Thymus (tissue), 11 donors: ENCODE measurements around the gene ATP1A2. TPM values are rescaled to one million over a fixed set of nuclear protein-coding genes. Genes with fewer than 3 reads are reported as not detected.

Source experiments
- DNase-seq, 9 donors: peaks; one replicate each; pipeline ENCODE4 v3.0.0-alpha.2; 2013; ENCODE audit warnings: low spot score in 9 of 9, low read depth in 6 of 9, missing footprints in 1 of 9
- H3K27ac ChIP-seq, 2 donors: one replicate each; pipeline ENCODE4 v1.5.1; 2013; ENCODE audit warnings: control low read depth in 1 of 2, low read depth in 1 of 2, low read length in 1 of 2, mild to moderate bottlenecking in 1 of 2, moderate library complexity in 1 of 2
- H3K27me3 ChIP-seq, 2 donors: one replicate each; pipeline ENCODE4 v1.5.1; 2013; ENCODE audit warnings: low read length in 1 of 2; ENCODE audit not compliant: control insufficient read depth in 2 of 2, insufficient read depth in 1 of 2
- H3K36me3 ChIP-seq, 2 donors: one replicate each; pipeline ENCODE4 v1.5.1; 2013; ENCODE audit warnings: low read length in 1 of 2, mild to moderate bottlenecking in 1 of 2, moderate library complexity in 1 of 2; ENCODE audit not compliant: control insufficient read depth in 2 of 2, insufficient read depth in 2 of 2
- H3K4me1 ChIP-seq, 2 donors: one replicate each; pipeline ENCODE4 v1.5.1; 2013; ENCODE audit warnings: low read length in 2 of 2; ENCODE audit not compliant: control insufficient read depth in 2 of 2, insufficient read depth in 2 of 2
- H3K4me3 ChIP-seq, 2 donors: one replicate each; pipeline ENCODE4 v1.5.1; 2013; ENCODE audit warnings: low read length in 2 of 2, control low read depth in 1 of 2, mild to moderate bottlenecking in 1 of 2
- H3K9me3 ChIP-seq, 2 donors: one replicate each; pipeline ENCODE4 v1.5.1; 2013; ENCODE audit warnings: low read length in 1 of 2, mild to moderate bottlenecking in 1 of 2; ENCODE audit not compliant: control insufficient read depth in 2 of 2, insufficient read depth in 1 of 2
- WGBS: extraction: QIAGEN DNeasy Blood & Tissue Kit; methylation state at CpG from one replicate; pipeline ENCODE4 v1.1.7; 2013; 5-methylcytosine and 5-hydroxymethylcytosine counted together
- polyA plus RNA-seq: library from polyadenylated mRNA; stranded (reverse); fragments of 200-250 nt; gene quantifications from one replicate; pipeline ENCODE4 v1.2.3, GENCODE V29; 2013
- total RNA-seq: library from RNA; stranded (reverse); fragments of 120-200 nt; gene quantifications from one replicate; pipeline ENCODE4 v1.2.4, GENCODE V29; 2013
- donor health status: healthy.

The ATP1A2 gene
- total and polyA plus RNA-seq, 2 donors: 0.38 to 1.3 TPM

GRCh38 chr1:160168016-160168415 lies 52.5 kb downstream of the ATP1A2 start:
- H3K36me3 ChIP-seq: no peaks in the 10 kb centered on the region
- WGBS: 88% methylated on average over 5 of the region's 5 CpGs
- no peak overlapping the region for H3K4me3 ChIP-seq
- peaks cover 0 to 2% of the 10 kb centered on the region in 2 donors for H3K27me3 ChIP-seq
- no peak overlapping the region for H3K27ac ChIP-seq
- no peaks in the 10 kb centered on the region for H3K9me3 ChIP-seq
- H3K4me1 ChIP-seq: peaks cover 0 to 4% of the 10 kb centered on the region in 2 donors
- no peak for DNase-seq

- DNase-seq: no peak
- H3K36me3 ChIP-seq: no peaks in the 10 kb centered on the region
- H3K4me3 ChIP-seq: no peak overlapping the region
- 93% methylated on average over 13 of the region's 13 CpGs for WGBS
- peaks cover 0 to 4% of the 10 kb centered on the region in 2 donors for H3K4me1 ChIP-seq
- no peaks in the 10 kb centered on the region for H3K9me3 ChIP-seq
- peaks cover 0 to 2% of the 10 kb centered on the region in 2 donors for H3K27me3 ChIP-seq
- H3K27ac ChIP-seq: no peak overlapping the region
Measured at GRCh38 chr1:160168609-160169369, 53.2 kb downstream of the ATP1A2 start.

- DNase-seq: peak in 1 of 9 donors; percentile 18
- Histone ChIP-seq H3K27me3 (peaks cover 0 to 2% of the 10 kb centered on the region in 2 donors), H3K27ac (no peak overlapping the region), H3K36me3 (no peaks in the 10 kb centered on the region), H3K9me3 (no peaks in the 10 kb centered on the region), H3K4me1 (peaks cover 0 to 4% of the 10 kb centered on the region in 2 donors), H3K4me3 (no peak overlapping the region)
- WGBS: 41% methylated on average over 15 of the region's 15 CpGs
Measured at GRCh38 chr1:160169553-160170399, 54.2 kb downstream of the ATP1A2 start.

GRCh38 chr1:160171354-160171753 lies 55.8 kb downstream of the ATP1A2 start:
- no peak for DNase-seq

GRCh38 chr1:160171980-160172379 lies 56.4 kb downstream of the ATP1A2 start:
- H3K27ac ChIP-seq: no peak overlapping the region
- DNase-seq: no peak
- H3K9me3 ChIP-seq: no peaks in the 10 kb centered on the region
- peaks cover 0 to 4% of the 10 kb centered on the region in 2 donors for H3K4me1 ChIP-seq
- no peak overlapping the region for H3K4me3 ChIP-seq
- H3K36me3 ChIP-seq: no peaks in the 10 kb centered on the region
- peaks cover 0 to 2% of the 10 kb centered on the region in 2 donors for H3K27me3 ChIP-seq
- WGBS: 94% methylated on average over 9 of the region's 9 CpGs

More at GRCh38 chr1:160171354-160171753, 55.8 kb downstream of the ATP1A2 start:
- H3K9me3 ChIP-seq: no peaks in the 10 kb centered on the region
- H3K4me3 ChIP-seq: no peak overlapping the region
- WGBS: 94% methylated on average over 4 of the region's 4 CpGs
- H3K4me1 ChIP-seq: peaks cover 0 to 4% of the 10 kb centered on the region in 2 donors
- no peak overlapping the region for H3K27ac ChIP-seq
- peaks cover 0 to 2% of the 10 kb centered on the region in 2 donors for H3K27me3 ChIP-seq
- no peaks in the 10 kb centered on the region for H3K36me3 ChIP-seq

GRCh38 chr1:160177231-160177630 lies 61.7 kb downstream of the ATP1A2 start:
- Histone ChIP-seq H3K27ac (no peak overlapping the region), H3K4me1 (no peaks in the 10 kb centered on the region), H3K4me3 (no peak overlapping the region), H3K27me3 (peaks cover 0 to 2% of the 10 kb centered on the region in 2 donors), H3K36me3 (no peaks in the 10 kb centered on the region), H3K9me3 (no peaks in the 10 kb centered on the region)
- WGBS: 97% methylated on average over 2 of the region's 2 CpGs
- DNase-seq: no peak

- no peaks in the 10 kb centered on the region for H3K36me3 ChIP-seq
- no peaks in the 10 kb centered on the region for H3K9me3 ChIP-seq
- WGBS: 96% methylated on average over 1 of the region's 1 CpG
- H3K27ac ChIP-seq: no peak overlapping the region
- H3K4me1 ChIP-seq: no peaks in the 10 kb centered on the region
- no peak overlapping the region for H3K4me3 ChIP-seq
- no peak for DNase-seq
- peaks cover 0 to 2% of the 10 kb centered on the region in 2 donors for H3K27me3 ChIP-seq
Measured at GRCh38 chr1:160177667-160178066, 62.1 kb downstream of the ATP1A2 start.

- no peaks in the 10 kb centered on the region for H3K36me3 ChIP-seq
- no peak overlapping the region for H3K4me3 ChIP-seq
- no peak overlapping the region for H3K27ac ChIP-seq
- H3K4me1 ChIP-seq: no peaks in the 10 kb centered on the region
- H3K9me3 ChIP-seq: no peaks in the 10 kb centered on the region
- WGBS: 95% methylated on average over 2 of the region's 2 CpGs
- H3K27me3 ChIP-seq: peaks cover 0 to 2% of the 10 kb centered on the region in 2 donors
- DNase-seq: no peak
Measured at GRCh38 chr1:160178731-160179130, 63.2 kb downstream of the ATP1A2 start.

GRCh38 chr1:160179336-160179735 lies 63.8 kb downstream of the ATP1A2 start:
- WGBS: 98% methylated on average over 4 of the region's 4 CpGs
- DNase-seq: no peak

More at GRCh38 chr1:160179336-160179735, 63.8 kb downstream of the ATP1A2 start:
- Histone ChIP-seq H3K4me1 (no peaks in the 10 kb centered on the region), H3K27me3 (peaks cover 0 to 2% of the 10 kb centered on the region in 2 donors), H3K4me3 (no peak overlapping the region), H3K36me3 (no peaks in the 10 kb centered on the region), H3K9me3 (no peaks in the 10 kb centered on the region), H3K27ac (no peak overlapping the region)
